GM23338 (cell line): ENCODE results near the gene C1QTNF8. TPM values are rescaled to one million over a fixed set of nuclear protein-coding genes. Genes with fewer than 3 reads are reported as not detected.
A peak's percentile ranks its signal among the peaks of the same experiment; 100 is the strongest.

ENCODE experiments used
- ATAC-seq: fragments of 200-7000 bp; cut with Tn5 transposase; 3 replicates; pipeline ENCODE4 v1.9.1; 2020
- DNase-seq: peaks from one replicate; pipeline ENCODE4 v3.0.0-alpha.2; 2015; ENCODE audit warnings: low spot score
- H2AFZ ChIP-seq: fragments of 200-600 bp; sonication (generic); 2 replicates; pipeline ENCODE4 v1.8.0; 2016; ENCODE audit warnings: antibody characterized with exemption, mild to moderate bottlenecking, moderate library complexity
- H3F3A ChIP-seq: fragments of 200-600 bp; sonication (generic); replicated peaks from 2 replicates; pipeline ENCODE4 v1.8.0; 2017; ENCODE audit warnings: antibody characterized with exemption, mixed run types, low read depth
- H3K27ac ChIP-seq: fragments of 200-600 bp; sonication (generic); 2 replicates; pipeline ENCODE4 v1.6.1; 2016; ENCODE audit warnings: low read depth
- H3K27me3 ChIP-seq: fragments of 200-600 bp; sonication (generic); 2 replicates; pipeline ENCODE4 v1.8.0; 2016; ENCODE audit warnings: mild to moderate bottlenecking, mixed run types, moderate library complexity; ENCODE audit not compliant: insufficient read depth
- H3K36me3 ChIP-seq: fragments of 200-600 bp; sonication (generic); 2 replicates; pipeline ENCODE4 v1.8.0; 2016; ENCODE audit warnings: mild to moderate bottlenecking; ENCODE audit not compliant: insufficient read depth
- H3K4me1 ChIP-seq: fragments of 200-600 bp; sonication (generic); 2 replicates; pipeline ENCODE4 v1.8.0; 2016; ENCODE audit warnings: mild to moderate bottlenecking, moderate library complexity; ENCODE audit not compliant: insufficient read depth
- H3K4me2 ChIP-seq: fragments of 200-600 bp; sonication (generic); 2 replicates; pipeline ENCODE4 v1.7.1; 2017; ENCODE audit warnings: mixed run types
- H3K4me3 ChIP-seq: fragments of 200-600 bp; sonication (generic); 2 replicates; pipeline ENCODE4 v1.6.1; 2016; ENCODE audit warnings: mixed run types
- H3K79me2 ChIP-seq: fragments of 200-600 bp; sonication (generic); replicated peaks from 2 replicates; pipeline ENCODE4 v1.8.0; 2017; ENCODE audit warnings: mild to moderate bottlenecking; ENCODE audit not compliant: insufficient read depth
- H3K9me2 ChIP-seq: fragments of 200-600 bp; sonication (generic); 2 replicates; pipeline ENCODE4 v1.8.0; 2017; ENCODE audit not compliant: insufficient read depth
- H4K20me1 ChIP-seq: fragments of 200-600 bp; sonication (generic); replicated peaks from 2 replicates; pipeline ENCODE4 v1.8.0; 2017; ENCODE audit warnings: mild to moderate bottlenecking; ENCODE audit not compliant: insufficient read depth
- H3K27ac Mint-ChIP-seq: 2 replicates; pipeline ENCODE4 v1.8.0; 2020; ENCODE audit warnings: inconsistent platforms, mild to moderate bottlenecking, moderate library complexity, mixed read lengths
- H3K27me3 Mint-ChIP-seq: 3 replicates; pipeline ENCODE4 v1.8.0; 2022; ENCODE audit warnings: low read depth, mild to moderate bottlenecking, moderate library complexity, mixed read lengths, inconsistent platforms; ENCODE audit not compliant: insufficient read depth, poor library complexity
- H3K36me3 Mint-ChIP-seq: 3 replicates; pipeline ENCODE4 v1.8.0; 2021; ENCODE audit warnings: low read depth, mild to moderate bottlenecking, inconsistent platforms, moderate library complexity, mixed read lengths
- H3K4me1 Mint-ChIP-seq: 3 replicates; pipeline ENCODE4 v1.8.0; 2020; ENCODE audit warnings: mild to moderate bottlenecking, inconsistent platforms, mixed read lengths
- H3K4me3 Mint-ChIP-seq: 3 replicates; pipeline ENCODE4 v1.8.0; 2021; ENCODE audit warnings: moderate library complexity, mild to moderate bottlenecking, inconsistent platforms, mixed read lengths
- H3K9me3 Mint-ChIP-seq: 3 replicates; pipeline ENCODE4 v1.8.0; 2020; ENCODE audit warnings: moderate library complexity, mild to moderate bottlenecking, inconsistent platforms, mixed read lengths
- EZH2 ChIP-seq: fragments of 200-600 bp; sonication (generic); IDR thresholded peaks from one replicate; pipeline ENCODE4 v1.8.0; 2017; ENCODE audit warnings: antibody characterized with exemption, mild to moderate bottlenecking, low read depth; ENCODE audit not compliant: unreplicated experiment
- POLR2AphosphoS5 ChIP-seq: IDR thresholded peaks from 2 replicates; pipeline ENCODE4 v1.6.1; 2016; ENCODE audit warnings: antibody characterized with exemption, low read depth
- polyA plus RNA-seq: library from polyadenylated mRNA; unstranded; fragments of >200 nt; fragmentation: Nextera tagmentation; extraction: Ambion mirVana; gene quantifications from 2 replicates; pipeline ENCODE4 v1.2.1, GENCODE V29; 2016
- total RNA-seq: library from RNA; depleted of rRNA; stranded (reverse); fragments of >200 nt; shearing (Covaris generic); gene quantifications from 2 replicates; pipeline ENCODE4 v1.2.3, GENCODE V29; 2014
- TF ChIP-seq, protein P1 (sequence below): IDR thresholded peaks from 2 replicates; pipeline ENCODE4 v1.6.1; 2016; ENCODE audit warnings: antibody characterized with exemption
- TF ChIP-seq, protein P2 (sequence below), 2 experiments: fragments of 200-600 bp in 1 of 2; sonication (generic) in 1 of 2; conservative IDR thresholded peaks; 2 replicates each; pipeline versions ENCODE4 v1.5.1 to v1.6.1; 2016 to 2017; ENCODE audit warnings: antibody characterized with exemption in 2 of 2, low read depth in 2 of 2, mild to moderate bottlenecking in 2 of 2, moderate library complexity in 1 of 2

Gene C1QTNF8
- total and polyA plus RNA-seq, 2 experiments from 2014 or later: not detected

DNA sequence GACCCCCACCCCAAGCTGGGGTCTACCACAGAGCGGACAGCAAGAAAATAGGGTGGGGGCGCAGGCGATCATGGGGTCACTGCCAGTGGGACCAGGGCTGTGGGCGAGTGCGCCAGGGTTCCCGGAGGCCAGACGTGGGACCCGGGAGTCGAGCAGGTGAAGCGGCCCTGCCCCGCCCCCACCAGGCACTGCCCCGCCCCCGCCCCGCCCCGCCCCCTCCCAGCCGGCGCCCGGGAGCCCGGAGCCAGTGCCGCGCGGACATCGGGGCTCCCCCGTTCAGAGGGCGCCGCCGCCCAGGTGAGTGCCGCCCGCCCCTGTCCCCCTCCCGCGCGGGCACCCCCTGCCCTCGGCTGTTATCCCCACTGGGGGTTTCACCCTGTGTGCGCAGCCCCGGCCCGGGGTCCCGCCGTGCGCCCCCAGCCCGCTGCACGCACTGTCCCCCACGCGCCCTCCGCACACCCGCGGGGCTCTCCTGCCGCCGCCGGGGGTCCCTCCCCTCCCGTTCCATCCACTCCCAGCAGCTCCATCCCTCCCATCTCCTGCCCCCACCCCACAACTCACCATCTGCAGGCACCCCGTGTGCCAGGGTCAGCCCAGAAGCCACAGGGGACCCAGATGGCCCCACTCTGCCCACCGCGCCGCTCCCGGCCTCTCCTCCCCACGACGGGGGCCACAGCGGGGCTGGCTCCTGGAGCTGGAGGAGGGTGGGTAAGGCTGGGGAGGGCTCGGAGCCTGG is 23.4 kb downstream of the C1QTNF8 start, which contains the start of gene SSTR5:
Gene SSTR5 (plus strand): TSS at position 222 of the 736 bp plus-strand sequence. CDS start 6,122 bp downstream, outside the sequence.
- no peaks in the 10 kb centered on the region for H3K9me3 Mint-ChIP-seq
- Histone ChIP-seq H4K20me1 (no peaks in the 10 kb centered on the region), H3F3A (no peaks in the 10 kb centered on the region), H2AFZ (peak within 1 kb of the TSS; percentile 14; the same call in 1 of the 2 replicates), H3K27ac (no peak within 1 kb of the TSS), H3K4me1 (peaks cover 13% of the 10 kb centered on the region; the same call in 1 of the 2 replicates), H3K36me3 (no peaks in the 10 kb centered on the region), H3K4me2 (peak within 1 kb of the TSS; percentile 80), H3K9me2 (no peaks in the 10 kb centered on the region), H3K27me3 (no peaks in the 10 kb centered on the region; the same call in 1 of the 2 replicates), H3K4me3 (peak within 1 kb of the TSS; percentile 59), H3K79me2 (no peaks in the 10 kb centered on the region)
- peaks cover 6% of the 10 kb centered on the region for H3K27me3 Mint-ChIP-seq
- H3K4me1 Mint-ChIP-seq: peaks cover 11% of the 10 kb centered on the region; the same call in 2 of the 3 replicates
- H3K27ac Mint-ChIP-seq: no peak within 1 kb of the TSS
- TF ChIP-seq, protein P1, sequence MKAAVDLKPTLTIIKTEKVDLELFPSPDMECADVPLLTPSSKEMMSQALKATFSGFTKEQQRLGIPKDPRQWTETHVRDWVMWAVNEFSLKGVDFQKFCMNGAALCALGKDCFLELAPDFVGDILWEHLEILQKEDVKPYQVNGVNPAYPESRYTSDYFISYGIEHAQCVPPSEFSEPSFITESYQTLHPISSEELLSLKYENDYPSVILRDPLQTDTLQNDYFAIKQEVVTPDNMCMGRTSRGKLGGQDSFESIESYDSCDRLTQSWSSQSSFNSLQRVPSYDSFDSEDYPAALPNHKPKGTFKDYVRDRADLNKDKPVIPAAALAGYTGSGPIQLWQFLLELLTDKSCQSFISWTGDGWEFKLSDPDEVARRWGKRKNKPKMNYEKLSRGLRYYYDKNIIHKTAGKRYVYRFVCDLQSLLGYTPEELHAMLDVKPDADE: no peak
- TF ChIP-seq, protein P2, sequence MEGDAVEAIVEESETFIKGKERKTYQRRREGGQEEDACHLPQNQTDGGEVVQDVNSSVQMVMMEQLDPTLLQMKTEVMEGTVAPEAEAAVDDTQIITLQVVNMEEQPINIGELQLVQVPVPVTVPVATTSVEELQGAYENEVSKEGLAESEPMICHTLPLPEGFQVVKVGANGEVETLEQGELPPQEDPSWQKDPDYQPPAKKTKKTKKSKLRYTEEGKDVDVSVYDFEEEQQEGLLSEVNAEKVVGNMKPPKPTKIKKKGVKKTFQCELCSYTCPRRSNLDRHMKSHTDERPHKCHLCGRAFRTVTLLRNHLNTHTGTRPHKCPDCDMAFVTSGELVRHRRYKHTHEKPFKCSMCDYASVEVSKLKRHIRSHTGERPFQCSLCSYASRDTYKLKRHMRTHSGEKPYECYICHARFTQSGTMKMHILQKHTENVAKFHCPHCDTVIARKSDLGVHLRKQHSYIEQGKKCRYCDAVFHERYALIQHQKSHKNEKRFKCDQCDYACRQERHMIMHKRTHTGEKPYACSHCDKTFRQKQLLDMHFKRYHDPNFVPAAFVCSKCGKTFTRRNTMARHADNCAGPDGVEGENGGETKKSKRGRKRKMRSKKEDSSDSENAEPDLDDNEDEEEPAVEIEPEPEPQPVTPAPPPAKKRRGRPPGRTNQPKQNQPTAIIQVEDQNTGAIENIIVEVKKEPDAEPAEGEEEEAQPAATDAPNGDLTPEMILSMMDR (conservative IDR thresholded peaks at IDR 0.05; ENCODE audit: low read depth in 2 of 2): no peak
- TF ChIP-seq EZH2: no peak
- peak; percentile 24 for ATAC-seq
- peak; percentile 52 for DNase-seq
- no peaks in the 10 kb centered on the region for H3K36me3 Mint-ChIP-seq
- H3K4me3 Mint-ChIP-seq: peak within 1 kb of the TSS; percentile 59

DNA sequence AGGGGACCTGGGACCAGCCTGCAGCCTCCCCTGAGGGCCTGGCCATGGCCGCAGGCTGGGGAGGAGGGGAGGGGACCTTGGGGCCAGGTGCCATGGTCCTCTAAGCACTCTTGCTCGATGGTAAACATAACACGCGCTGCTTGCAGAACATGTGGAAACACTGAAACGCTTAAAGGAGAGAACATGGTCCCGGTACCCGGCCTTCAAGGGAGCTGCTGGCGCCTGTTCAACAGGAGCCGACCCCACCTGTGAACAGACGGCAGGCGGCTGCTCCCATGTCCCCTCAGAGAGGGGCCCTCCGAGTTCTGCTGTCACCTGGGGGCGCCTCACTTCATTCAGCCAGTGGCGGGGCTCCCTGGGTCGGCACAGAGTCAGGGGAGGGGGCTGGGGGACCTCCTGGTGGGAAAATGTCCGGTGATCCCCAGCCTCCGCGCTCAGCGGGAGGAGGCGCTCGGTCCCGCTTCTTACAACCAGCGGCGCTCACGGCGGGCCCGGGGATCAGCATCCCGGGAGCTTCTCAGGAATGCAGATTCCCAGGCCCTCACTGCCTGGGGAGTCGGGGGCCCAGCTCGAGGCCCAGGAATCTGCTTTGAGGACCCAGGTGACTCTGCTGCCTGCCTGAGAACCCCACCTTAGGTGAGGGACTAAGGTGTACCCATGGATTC is 24.4 kb downstream of the C1QTNF8 start:
- Histone ChIP-seq H3K27me3 (no peaks in the 10 kb centered on the region; the same call in 1 of the 2 replicates), H3K79me2 (no peaks in the 10 kb centered on the region), H3F3A (no peaks in the 10 kb centered on the region), H3K9me2 (no peaks in the 10 kb centered on the region), H3K36me3 (no peaks in the 10 kb centered on the region), H2AFZ (no peak overlapping the region), H3K27ac (no peak overlapping the region), H4K20me1 (no peaks in the 10 kb centered on the region), H3K4me1 (peaks cover 13% of the 10 kb centered on the region; the same call in 1 of the 2 replicates), H3K4me3 (peak overlapping the region; percentile 52), H3K4me2 (peak overlapping the region; percentile 80)
- Mint-ChIP-seq H3K9me3 (no peaks in the 10 kb centered on the region), H3K36me3 (no peaks in the 10 kb centered on the region), H3K4me3 (peak overlapping the region; percentile 59), H3K27me3 (peaks cover 3% of the 10 kb centered on the region), H3K4me1 (peaks cover 10% of the 10 kb centered on the region; the same call in 2 of the 3 replicates), H3K27ac (no peak overlapping the region)
- ATAC-seq (peak; percentile 5), DNase-seq (no peak)
- no peak for TF ChIP-seq POLR2AphosphoS5
